ENCODE data around the gene ARHGEF35.
"Not testable (repeated sequence)": the region's sequence is repeated elsewhere in the genome, so short reads cannot be mapped to it uniquely, and the experiment has no call there.

Gene ARHGEF35

GRCh38 chr7:144178380-144179164 is 17.1 kb downstream of the ARHGEF35 start:
- DNase-seq (ENCODE audit: low spot score), result peak; percentile 11

- no peak for DNase-seq (ENCODE audit: low spot score)
Observed at GRCh38 chr7:144174613-144175012, 21.0 kb downstream of the ARHGEF35 start.

GRCh38 chr7:144171594-144172350 is 23.9 kb downstream of the ARHGEF35 start:
- not testable (repeated sequence) for DNase-seq (ENCODE audit: low spot score)

GRCh38 chr7:144164784-144165183 is 30.8 kb downstream of the ARHGEF35 start:
- DNase-seq (ENCODE audit: low spot score), result no peak

GRCh38 chr7:144158861-144159260 is 36.8 kb downstream of the ARHGEF35 start:
- no peak for DNase-seq (ENCODE audit: low spot score)

- DNase-seq (ENCODE audit: low spot score), result no peak
Observed at GRCh38 chr7:144148224-144148827, 47.3 kb downstream of the ARHGEF35 start.

DNA sequence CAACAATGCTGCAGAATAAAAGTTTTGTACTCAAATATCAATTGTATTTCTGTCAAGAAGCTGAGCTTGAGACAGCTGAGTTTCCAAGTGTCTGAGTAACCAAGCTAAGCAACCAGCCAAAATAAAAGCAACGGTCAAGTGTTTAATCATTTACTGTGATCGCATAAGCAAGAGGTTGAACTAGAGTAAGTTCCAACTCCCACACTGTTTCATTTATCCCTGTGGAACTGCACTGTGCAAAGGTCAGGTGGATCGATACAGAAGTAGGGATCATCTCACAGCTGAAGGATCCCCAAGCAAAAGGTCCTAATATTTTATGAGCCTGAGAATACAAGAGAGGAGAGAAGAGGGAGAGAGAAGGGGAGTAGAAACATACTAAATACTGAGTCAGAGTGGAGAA is 51.2 kb downstream of the ARHGEF35 start:
- no peak for DNase-seq (ENCODE audit: low spot score)

GRCh38 chr7:144142187-144142586 is 53.4 kb downstream of the ARHGEF35 start:
- no peak for DNase-seq (ENCODE audit: low spot score)

DNA sequence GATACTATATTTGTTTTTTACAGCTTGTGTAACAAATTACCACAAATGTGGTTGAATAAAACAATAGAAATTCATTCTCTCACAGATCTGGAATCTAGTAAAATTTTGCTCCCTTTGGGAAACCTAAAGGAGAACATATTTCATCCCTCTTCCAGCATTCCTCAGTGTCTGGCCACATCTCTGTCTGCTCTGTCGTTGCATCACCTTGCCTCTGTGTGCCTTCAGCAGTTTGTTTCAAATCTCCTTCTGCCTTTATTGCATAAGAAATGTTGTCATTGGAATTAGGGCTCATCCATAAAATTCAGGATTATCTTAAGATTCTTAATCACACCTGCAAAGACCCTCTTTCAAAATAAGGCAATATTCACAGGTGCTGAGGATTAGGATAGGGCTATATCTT is 58.1 kb downstream of the ARHGEF35 start:
- no peak for DNase-seq (ENCODE audit: low spot score)
